ENCODE measurements around the gene SLC25A47.

Gene SLC25A47

DNA sequence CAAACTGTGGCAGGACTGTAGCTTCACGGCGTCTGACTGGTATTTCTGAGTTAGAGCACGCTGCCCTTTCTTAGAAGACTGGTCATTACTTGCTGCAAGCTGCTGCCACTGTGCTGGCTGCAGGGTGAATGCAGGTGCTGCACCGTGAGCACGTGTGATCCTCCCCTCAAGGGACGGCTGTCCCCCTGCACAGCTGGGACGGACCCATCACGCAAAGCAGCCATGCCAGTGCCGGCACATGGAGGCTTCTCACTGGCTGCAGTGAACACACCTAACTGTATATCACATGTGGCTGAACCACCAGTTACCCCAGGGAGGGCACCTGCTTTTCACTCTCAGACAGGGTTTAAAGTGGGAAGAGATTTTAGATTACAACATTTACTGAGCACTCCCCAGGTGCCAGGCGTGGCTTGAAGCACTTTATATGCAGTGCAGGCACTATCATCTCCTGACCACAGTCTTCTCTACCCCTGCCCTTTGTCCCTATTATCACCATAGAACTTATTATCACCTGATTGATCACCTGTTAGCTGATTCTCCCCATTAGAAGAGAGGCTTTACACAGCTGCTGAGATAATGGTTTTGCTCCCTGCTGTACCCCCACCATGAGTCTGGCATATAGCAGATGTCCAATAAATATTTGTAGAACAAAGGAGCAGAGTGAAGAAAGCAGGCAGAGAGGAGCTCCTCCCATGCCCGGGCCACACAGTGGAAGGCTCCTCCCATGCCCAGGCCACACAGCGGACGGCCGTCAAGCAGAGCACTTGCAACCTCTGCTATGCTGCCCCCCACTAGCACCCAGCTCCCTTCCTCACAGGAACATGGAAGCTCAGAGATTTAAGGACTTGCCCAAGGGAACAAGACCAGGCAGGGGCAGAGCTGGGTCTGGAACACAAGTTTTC, 25.9 kb downstream of the SLC25A47 start:
- Histone ChIP-seq H3K9me3 (ENCODE audit: control insufficient read depth, insufficient read depth, low read length) (no peaks in the 10 kb centered on the region), H3K4me1 (ENCODE audit: control insufficient read depth, insufficient read depth, low read length) (no peaks in the 10 kb centered on the region), H3K27me3 (ENCODE audit: control insufficient read depth, insufficient read depth, low read length) (no peaks in the 10 kb centered on the region), H3K27ac (ENCODE audit: low read length) (no peak overlapping the region), H3K4me3 (ENCODE audit: low read length) (no peak overlapping the region), H3K36me3 (ENCODE audit: control insufficient read depth, insufficient read depth, low read length) (peaks cover 39% of the 10 kb centered on the region)
- no CpG with 5 or more reads among the region's 14 CpGs for WGBS (ENCODE audit: insufficient coverage, insufficient read length)
- DNase-seq (ENCODE audit: low read depth, low spot score), result no peak

- no peak overlapping the region for H3K4me3 ChIP-seq (ENCODE audit: low read length)
- no peaks in the 10 kb centered on the region for H3K27me3 ChIP-seq (ENCODE audit: control insufficient read depth, insufficient read depth, low read length)
- no peaks in the 10 kb centered on the region for H3K4me1 ChIP-seq (ENCODE audit: control insufficient read depth, insufficient read depth, low read length)
- no CpG with 5 or more reads among the region's 11 CpGs for WGBS (ENCODE audit: insufficient coverage, insufficient read length)
- no peak overlapping the region for H3K27ac ChIP-seq (ENCODE audit: low read length)
- no peaks in the 10 kb centered on the region for H3K9me3 ChIP-seq (ENCODE audit: control insufficient read depth, insufficient read depth, low read length)
- H3K36me3 ChIP-seq (ENCODE audit: control insufficient read depth, insufficient read depth, low read length), result peaks cover 39% of the 10 kb centered on the region
- no peak for DNase-seq (ENCODE audit: low read depth, low spot score)
These were observed 27.3 kb downstream of the SLC25A47 start for GRCh38 chr14:100350276-100350926.

GRCh38 chr14:100350986-100351385, 27.8 kb downstream of the SLC25A47 start:
- Histone ChIP-seq H3K4me3 (ENCODE audit: low read length) (no peak overlapping the region), H3K4me1 (ENCODE audit: control insufficient read depth, insufficient read depth, low read length) (no peaks in the 10 kb centered on the region), H3K9me3 (ENCODE audit: control insufficient read depth, insufficient read depth, low read length) (no peaks in the 10 kb centered on the region), H3K27ac (ENCODE audit: low read length) (no peak overlapping the region), H3K36me3 (ENCODE audit: control insufficient read depth, insufficient read depth, low read length) (peaks cover 38% of the 10 kb centered on the region), H3K27me3 (ENCODE audit: control insufficient read depth, insufficient read depth, low read length) (no peaks in the 10 kb centered on the region)
- WGBS (ENCODE audit: insufficient coverage, insufficient read length), result no CpG with 5 or more reads among the region's 5 CpGs
- no peak for DNase-seq (ENCODE audit: low read depth, low spot score)

GRCh38 chr14:100358396-100358795, 35.3 kb downstream of the SLC25A47 start:
- Histone ChIP-seq H3K27me3 (ENCODE audit: control insufficient read depth, insufficient read depth, low read length) (no peaks in the 10 kb centered on the region), H3K4me3 (ENCODE audit: low read length) (no peak overlapping the region), H3K4me1 (ENCODE audit: control insufficient read depth, insufficient read depth, low read length) (no peaks in the 10 kb centered on the region), H3K27ac (ENCODE audit: low read length) (no peak overlapping the region), H3K36me3 (ENCODE audit: control insufficient read depth, insufficient read depth, low read length) (peaks cover 24% of the 10 kb centered on the region; the same call in 1 of the 2 replicates), H3K9me3 (ENCODE audit: control insufficient read depth, insufficient read depth, low read length) (no peaks in the 10 kb centered on the region; the same call in 1 of the 2 replicates)
- no peak for DNase-seq (ENCODE audit: low read depth, low spot score)
- no CpG with 5 or more reads among the region's 2 CpGs for WGBS (ENCODE audit: insufficient coverage, insufficient read length)

GRCh38 chr14:100359111-100359510, 36.0 kb downstream of the SLC25A47 start:
- Histone ChIP-seq H3K36me3 (ENCODE audit: control insufficient read depth, insufficient read depth, low read length) (peaks cover 20% of the 10 kb centered on the region; the same call in 1 of the 2 replicates), H3K4me1 (ENCODE audit: control insufficient read depth, insufficient read depth, low read length) (no peaks in the 10 kb centered on the region), H3K27ac (ENCODE audit: low read length) (no peak overlapping the region), H3K4me3 (ENCODE audit: low read length) (no peak overlapping the region), H3K27me3 (ENCODE audit: control insufficient read depth, insufficient read depth, low read length) (no peaks in the 10 kb centered on the region), H3K9me3 (ENCODE audit: control insufficient read depth, insufficient read depth, low read length) (no peaks in the 10 kb centered on the region; the same call in 1 of the 2 replicates)
- DNase-seq (ENCODE audit: low read depth, low spot score), result no peak
- no CpG with 5 or more reads among the region's 2 CpGs for WGBS (ENCODE audit: insufficient coverage, insufficient read length)

DNA sequence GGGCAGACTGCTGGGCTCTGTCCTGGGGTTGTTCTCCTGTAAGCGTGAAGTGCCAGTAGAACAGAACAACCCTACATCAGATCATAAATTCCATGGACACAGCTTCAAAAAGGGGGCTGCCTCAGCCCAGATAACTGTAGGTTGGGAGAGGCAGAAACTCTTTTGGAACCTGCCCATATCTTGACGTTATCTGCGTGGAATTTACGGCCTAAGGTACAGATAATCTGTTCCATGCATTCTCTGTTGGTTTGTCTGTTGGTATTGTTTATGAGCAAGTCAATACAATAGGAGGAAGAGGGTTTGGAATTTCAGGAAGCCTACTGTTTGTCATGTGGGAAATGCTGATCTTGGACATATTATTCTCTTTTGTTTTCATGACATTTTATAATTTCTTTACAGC, 36.7 kb downstream of the SLC25A47 start:
- Histone ChIP-seq H3K27ac (ENCODE audit: low read length) (no peak overlapping the region), H3K27me3 (ENCODE audit: control insufficient read depth, insufficient read depth, low read length) (no peaks in the 10 kb centered on the region), H3K4me1 (ENCODE audit: control insufficient read depth, insufficient read depth, low read length) (no peaks in the 10 kb centered on the region), H3K36me3 (ENCODE audit: control insufficient read depth, insufficient read depth, low read length) (peaks cover 20% of the 10 kb centered on the region; the same call in 1 of the 2 replicates), H3K9me3 (ENCODE audit: control insufficient read depth, insufficient read depth, low read length) (no peaks in the 10 kb centered on the region; the same call in 1 of the 2 replicates), H3K4me3 (ENCODE audit: low read length) (no peak overlapping the region)
- no peak for DNase-seq (ENCODE audit: low read depth, low spot score)
- WGBS (ENCODE audit: insufficient coverage, insufficient read length), result no CpG with 5 or more reads among the region's 4 CpGs

DNA sequence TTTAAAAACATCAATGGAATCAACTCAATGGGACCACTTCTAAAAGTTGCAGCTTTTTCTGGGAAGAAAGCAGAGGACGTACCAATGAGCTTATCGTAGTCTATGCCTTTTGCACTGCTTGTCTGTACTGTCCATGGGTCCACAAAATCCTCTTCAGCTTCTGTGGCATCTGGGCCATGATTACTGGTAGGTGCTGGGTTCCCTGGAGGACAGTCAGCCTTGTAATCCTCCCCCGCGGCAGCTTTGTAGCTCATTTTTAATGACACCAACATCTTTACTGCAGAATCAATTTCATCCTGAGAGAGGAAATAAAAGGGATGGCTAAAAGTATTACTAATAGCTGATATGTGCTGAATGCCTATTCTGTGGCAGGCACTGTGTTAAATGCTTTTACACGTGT, 38.5 kb downstream of the SLC25A47 start:
- H3K36me3 ChIP-seq (ENCODE audit: control insufficient read depth, insufficient read depth, low read length), result peaks cover 16% of the 10 kb centered on the region; the same call in 1 of the 2 replicates
- no peak overlapping the region for H3K27ac ChIP-seq (ENCODE audit: low read length)
- WGBS (ENCODE audit: insufficient coverage, insufficient read length), result no CpG with 5 or more reads among the region's 5 CpGs

DNA sequence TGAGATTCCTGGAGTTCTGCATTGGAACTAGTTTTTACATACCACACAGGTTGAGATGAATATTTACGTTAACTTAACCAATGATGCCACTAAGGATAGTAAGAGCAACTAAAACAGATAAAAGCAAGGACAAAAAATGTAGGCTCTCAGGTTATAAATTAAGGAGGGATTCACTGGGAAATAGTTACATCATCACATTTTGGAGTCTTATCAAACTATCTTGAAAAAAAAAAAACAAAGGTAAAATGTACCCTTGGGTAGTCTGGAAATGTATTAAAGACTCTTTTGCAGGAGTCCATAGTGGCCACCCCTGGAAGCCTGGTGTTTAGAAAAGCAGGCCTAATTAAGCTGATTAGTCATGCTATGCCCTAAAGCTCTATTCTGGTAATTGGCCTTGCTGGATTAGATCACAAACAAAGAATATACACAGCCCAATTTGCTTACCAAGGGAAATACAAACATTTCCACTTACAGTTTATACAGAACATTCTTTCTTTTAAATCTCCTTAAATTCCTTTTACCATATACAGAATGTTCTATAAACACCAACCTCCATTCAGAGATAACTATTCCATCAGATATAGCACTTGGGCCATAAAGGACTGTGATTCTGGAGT, 39.3 kb downstream of the SLC25A47 start:
- peaks cover 16% of the 10 kb centered on the region; the same call in 1 of the 2 replicates for H3K36me3 ChIP-seq (ENCODE audit: control insufficient read depth, insufficient read depth, low read length)
- H3K4me1 ChIP-seq (ENCODE audit: control insufficient read depth, insufficient read depth, low read length), result no peaks in the 10 kb centered on the region
- DNase-seq (ENCODE audit: low read depth, low spot score), result no peak
- no peaks in the 10 kb centered on the region for H3K27me3 ChIP-seq (ENCODE audit: control insufficient read depth, insufficient read depth, low read length)
- no CpG with 5 or more reads among the region's 1 CpG for WGBS (ENCODE audit: insufficient coverage, insufficient read length)
- no peaks in the 10 kb centered on the region; the same call in 1 of the 2 replicates for H3K9me3 ChIP-seq (ENCODE audit: control insufficient read depth, insufficient read depth, low read length)
- H3K4me3 ChIP-seq (ENCODE audit: low read length), result no peak overlapping the region
- no peak overlapping the region for H3K27ac ChIP-seq (ENCODE audit: low read length)

More for the DNA sequence above, 38.5 kb downstream of the SLC25A47 start:
- DNase-seq (ENCODE audit: low read depth, low spot score), result no peak
- H3K9me3 ChIP-seq (ENCODE audit: control insufficient read depth, insufficient read depth, low read length), result no peaks in the 10 kb centered on the region; the same call in 1 of the 2 replicates
- H3K4me1 ChIP-seq (ENCODE audit: control insufficient read depth, insufficient read depth, low read length), result no peaks in the 10 kb centered on the region
- no peaks in the 10 kb centered on the region for H3K27me3 ChIP-seq (ENCODE audit: control insufficient read depth, insufficient read depth, low read length)
- H3K4me3 ChIP-seq (ENCODE audit: low read length), result no peak overlapping the region

GRCh38 chr14:100363053-100363452, 39.9 kb downstream of the SLC25A47 start:
- Histone ChIP-seq H3K4me3 (ENCODE audit: low read length) (no peak overlapping the region), H3K9me3 (ENCODE audit: control insufficient read depth, insufficient read depth, low read length) (no peaks in the 10 kb centered on the region; the same call in 1 of the 2 replicates), H3K36me3 (ENCODE audit: control insufficient read depth, insufficient read depth, low read length) (peaks cover 16% of the 10 kb centered on the region; the same call in 1 of the 2 replicates), H3K4me1 (ENCODE audit: control insufficient read depth, insufficient read depth, low read length) (no peaks in the 10 kb centered on the region), H3K27ac (ENCODE audit: low read length) (no peak overlapping the region), H3K27me3 (ENCODE audit: control insufficient read depth, insufficient read depth, low read length) (no peaks in the 10 kb centered on the region)
- DNase-seq (ENCODE audit: low read depth, low spot score), result no peak
- WGBS (ENCODE audit: insufficient coverage, insufficient read length), result no CpG with 5 or more reads among the region's 2 CpGs

DNA sequence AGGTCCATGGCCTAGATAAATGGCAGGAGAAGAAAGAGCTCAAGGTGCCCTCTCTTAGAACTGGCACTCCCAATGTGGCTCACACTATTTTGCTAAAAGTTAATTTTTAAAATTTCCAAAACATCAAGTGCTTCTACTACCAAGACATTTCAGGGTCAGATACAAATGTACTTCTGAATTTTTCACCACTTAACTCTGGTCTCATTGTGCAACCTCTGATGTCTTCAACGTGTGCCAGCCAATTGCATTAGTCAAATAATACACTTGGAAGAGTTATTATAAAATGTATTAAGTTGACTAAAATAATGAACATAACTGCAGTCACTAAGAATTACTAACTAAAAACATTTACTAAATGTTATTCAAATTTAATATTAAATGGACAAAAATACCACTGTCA, 41.3 kb downstream of the SLC25A47 start:
- DNase-seq (ENCODE audit: low read depth, low spot score), result no peak
- no peaks in the 10 kb centered on the region; the same call in 1 of the 2 replicates for H3K9me3 ChIP-seq (ENCODE audit: control insufficient read depth, insufficient read depth, low read length)
- H3K27ac ChIP-seq (ENCODE audit: low read length), result no peak overlapping the region
- no peaks in the 10 kb centered on the region for H3K27me3 ChIP-seq (ENCODE audit: control insufficient read depth, insufficient read depth, low read length)
- no CpG with 5 or more reads among the region's 1 CpG for WGBS (ENCODE audit: insufficient coverage, insufficient read length)
- no peaks in the 10 kb centered on the region for H3K4me1 ChIP-seq (ENCODE audit: control insufficient read depth, insufficient read depth, low read length)
- no peak overlapping the region for H3K4me3 ChIP-seq (ENCODE audit: low read length)
- peaks cover 18% of the 10 kb centered on the region; the same call in 1 of the 2 replicates for H3K36me3 ChIP-seq (ENCODE audit: control insufficient read depth, insufficient read depth, low read length)
